ENCODE results near the gene TMEM135. TPM values are rescaled to one million over a fixed set of nuclear protein-coding genes. Genes with fewer than 3 reads are reported as not detected.

TMEM135 gene
- polyA plus RNA-seq, 1 of the 3 experiments (the other 2 are of a cell fraction), result 3.0 TPM

DNA sequence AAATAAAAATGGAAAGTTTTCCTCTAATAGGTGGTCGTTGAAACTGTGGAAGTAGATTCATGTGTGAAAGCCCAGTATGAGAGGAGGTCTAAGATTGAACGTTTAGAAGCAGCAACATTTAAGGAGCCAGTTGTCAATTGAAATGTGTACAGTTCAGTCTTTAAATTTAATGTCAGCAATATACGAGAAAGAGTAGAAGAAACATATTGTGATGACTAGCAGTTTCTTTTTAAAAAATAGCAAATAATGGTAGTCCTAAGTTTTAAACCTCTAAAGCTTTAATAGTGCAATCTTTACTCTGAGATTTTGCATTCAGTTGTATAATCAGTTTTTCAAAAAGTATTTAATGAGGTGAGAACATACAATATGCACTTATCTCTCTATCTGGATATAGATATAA is 44.9 kb downstream of the TMEM135 start:
- CTCF ChIA-PET, result interaction anchor here (3.1 kb wide), 1 partner anchor 15 kb away, joined by 16 read pairs; no protein-coding TSS in a partner anchor
- POLR2A ChIA-PET, result no interaction called here
- no peak for TF ChIP-seq REST (IDR thresholded peaks at IDR 0.05; ENCODE audit: low read depth, low read length)
- TF ChIP-seq ZBTB33 (IDR thresholded peaks at IDR 0.05; ENCODE audit: borderline replicate concordance, low read depth), result no peak
- no peak for TF ChIP-seq CHD2 (IDR thresholded peaks at IDR 0.05; ENCODE audit: low read length, partially characterized antibody)
- TF ChIP-seq, protein P1, sequence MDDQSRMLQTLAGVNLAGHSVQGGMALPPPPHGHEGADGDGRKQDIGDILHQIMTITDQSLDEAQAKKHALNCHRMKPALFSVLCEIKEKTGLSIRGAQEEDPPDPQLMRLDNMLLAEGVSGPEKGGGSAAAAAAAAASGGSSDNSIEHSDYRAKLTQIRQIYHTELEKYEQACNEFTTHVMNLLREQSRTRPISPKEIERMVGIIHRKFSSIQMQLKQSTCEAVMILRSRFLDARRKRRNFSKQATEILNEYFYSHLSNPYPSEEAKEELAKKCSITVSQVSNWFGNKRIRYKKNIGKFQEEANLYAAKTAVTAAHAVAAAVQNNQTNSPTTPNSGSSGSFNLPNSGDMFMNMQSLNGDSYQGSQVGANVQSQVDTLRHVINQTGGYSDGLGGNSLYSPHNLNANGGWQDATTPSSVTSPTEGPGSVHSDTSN (IDR thresholded peaks at IDR 0.05), result no peak
- TF ChIP-seq MEF2A (IDR thresholded peaks at IDR 0.05; ENCODE audit: borderline replicate concordance, low read depth), result no peak
- no peak for TF ChIP-seq SMC3 (IDR thresholded peaks at IDR 0.05; ENCODE audit: low read depth, low read length)
- TF ChIP-seq EP300 (IDR thresholded peaks at IDR 0.05; ENCODE audit: borderline replicate concordance in 1 of 2, low read depth in 1 of 2, low read length in 1 of 2), result no peak
- Histone ChIP-seq H3K9ac (no peak overlapping the region), H3K9me2 (no peaks in the 10 kb centered on the region), H3K4me2 (no peak overlapping the region), H3K27me3 (ENCODE audit: insufficient read depth) (no peaks in the 10 kb centered on the region), H3K27ac (ENCODE audit: low read depth in 2 of 2, low read length in 1 of 2) (no peak overlapping the region), H3K9me3 (no peaks in the 10 kb centered on the region), H4K20me1 (ENCODE audit: insufficient read depth) (no peaks in the 10 kb centered on the region), H3K4me3 (ENCODE audit: low read depth in 2 of 2, low read length in 1 of 2) (no peak overlapping the region), H3K79me2 (ENCODE audit: insufficient read depth) (no peaks in the 10 kb centered on the region), H3F3A (replicated peaks; ENCODE audit: insufficient read depth) (no peaks in the 10 kb centered on the region), H3K4me1 (ENCODE audit: control insufficient read depth in 1 of 2, insufficient read depth in 2 of 2, low read depth in 1 of 2, low read length in 1 of 2) (peaks cover 0 to 18% of the 10 kb centered on the region in 2 experiments; a peak in 1 of 4 replicates), H2AFZ (ENCODE audit: low read depth) (no peak overlapping the region), H3K36me3 (replicated peaks in 1 of 2; ENCODE audit: control insufficient read depth in 1 of 2, insufficient read depth in 2 of 2, low read length in 1 of 2) (peaks cover 0 to 4% of the 10 kb centered on the region in 2 experiments)
- WGBS (ENCODE audit: low lambda C conversion rate), result 69% methylated on average over 3 of the region's 3 CpGs
- no peak for DNase-seq

GRCh38 chr11:87083029-87083428 is 45.3 kb downstream of the TMEM135 start:
- Histone ChIP-seq H3K27ac (ENCODE audit: low read depth in 2 of 2, low read length in 1 of 2) (no peak overlapping the region), H3K4me3 (ENCODE audit: low read depth in 2 of 2, low read length in 1 of 2) (no peak overlapping the region), H3K4me2 (no peak overlapping the region), H3K9ac (no peak overlapping the region), H2AFZ (ENCODE audit: low read depth) (no peak overlapping the region), H3K27me3 (ENCODE audit: insufficient read depth) (no peaks in the 10 kb centered on the region), H3K9me2 (no peaks in the 10 kb centered on the region), H4K20me1 (ENCODE audit: insufficient read depth) (no peaks in the 10 kb centered on the region), H3K36me3 (replicated peaks in 1 of 2; ENCODE audit: control insufficient read depth in 1 of 2, insufficient read depth in 2 of 2, low read length in 1 of 2) (peaks cover 0 to under 1% of the 10 kb centered on the region in 2 experiments), H3K9me3 (no peaks in the 10 kb centered on the region), H3K79me2 (ENCODE audit: insufficient read depth) (no peaks in the 10 kb centered on the region), H3K4me1 (ENCODE audit: control insufficient read depth in 1 of 2, insufficient read depth in 2 of 2, low read depth in 1 of 2, low read length in 1 of 2) (peaks cover 0 to 18% of the 10 kb centered on the region in 2 experiments; a peak in 1 of 4 replicates), H3F3A (replicated peaks; ENCODE audit: insufficient read depth) (no peaks in the 10 kb centered on the region)
- 87% methylated on average over 2 of the region's 2 CpGs for WGBS (ENCODE audit: low lambda C conversion rate)
- POLR2A ChIA-PET, result no interaction called here
- DNase-seq, result no peak
- CTCF ChIA-PET, result interaction anchor here (3.1 kb wide), 1 partner anchor 15 kb away, joined by 16 read pairs; no protein-coding TSS in a partner anchor
- TF ChIP-seq POLR2AphosphoS5 (IDR thresholded peaks at IDR 0.05; ENCODE audit: low read depth, low read length) (no peak), EZH2phosphoT487 (IDR thresholded peaks at IDR 0.05; ENCODE audit: borderline replicate concordance, low read depth) (no peak), GATA2 (CRISPR knock-in tag; IDR thresholded peaks at IDR 0.05) (no peak), JUND (IDR thresholded peaks at IDR 0.05) (no peak), SMC3 (IDR thresholded peaks at IDR 0.05; ENCODE audit: low read depth, low read length) (no peak), TEAD4 (IDR thresholded peaks at IDR 0.05; ENCODE audit: borderline replicate concordance, insufficient read depth) (no peak), FOXM1 (IDR thresholded peaks at IDR 0.05; ENCODE audit: low read depth) (no peak), ZBTB33 (IDR thresholded peaks at IDR 0.05; ENCODE audit: borderline replicate concordance, low read depth) (no peak)
- TF ChIP-seq, protein P2, sequence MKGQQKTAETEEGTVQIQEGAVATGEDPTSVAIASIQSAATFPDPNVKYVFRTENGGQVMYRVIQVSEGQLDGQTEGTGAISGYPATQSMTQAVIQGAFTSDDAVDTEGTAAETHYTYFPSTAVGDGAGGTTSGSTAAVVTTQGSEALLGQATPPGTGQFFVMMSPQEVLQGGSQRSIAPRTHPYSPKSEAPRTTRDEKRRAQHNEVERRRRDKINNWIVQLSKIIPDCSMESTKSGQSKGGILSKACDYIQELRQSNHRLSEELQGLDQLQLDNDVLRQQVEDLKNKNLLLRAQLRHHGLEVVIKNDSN (IDR thresholded peaks at IDR 0.05; ENCODE audit: borderline replicate concordance, low read depth), result no peak
- TF ChIP-seq, protein P3, sequence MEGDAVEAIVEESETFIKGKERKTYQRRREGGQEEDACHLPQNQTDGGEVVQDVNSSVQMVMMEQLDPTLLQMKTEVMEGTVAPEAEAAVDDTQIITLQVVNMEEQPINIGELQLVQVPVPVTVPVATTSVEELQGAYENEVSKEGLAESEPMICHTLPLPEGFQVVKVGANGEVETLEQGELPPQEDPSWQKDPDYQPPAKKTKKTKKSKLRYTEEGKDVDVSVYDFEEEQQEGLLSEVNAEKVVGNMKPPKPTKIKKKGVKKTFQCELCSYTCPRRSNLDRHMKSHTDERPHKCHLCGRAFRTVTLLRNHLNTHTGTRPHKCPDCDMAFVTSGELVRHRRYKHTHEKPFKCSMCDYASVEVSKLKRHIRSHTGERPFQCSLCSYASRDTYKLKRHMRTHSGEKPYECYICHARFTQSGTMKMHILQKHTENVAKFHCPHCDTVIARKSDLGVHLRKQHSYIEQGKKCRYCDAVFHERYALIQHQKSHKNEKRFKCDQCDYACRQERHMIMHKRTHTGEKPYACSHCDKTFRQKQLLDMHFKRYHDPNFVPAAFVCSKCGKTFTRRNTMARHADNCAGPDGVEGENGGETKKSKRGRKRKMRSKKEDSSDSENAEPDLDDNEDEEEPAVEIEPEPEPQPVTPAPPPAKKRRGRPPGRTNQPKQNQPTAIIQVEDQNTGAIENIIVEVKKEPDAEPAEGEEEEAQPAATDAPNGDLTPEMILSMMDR (IDR thresholded peaks at IDR 0.05), result no peak

All from SK-N-SH (cell line).